Esophagus squamous epithelium (tissue), 4 donors: ENCODE results near the gene SOWAHC.
A peak's percentile ranks its signal among the peaks of the same experiment; 100 is the strongest.

Experiments
- POLR2A ChIP-seq, 4 donors: fragments of 450-650 bp; IDR thresholded peaks; one replicate each; pipeline ENCODE4 v1.6.1; 2017; ENCODE audit warnings: antibody characterized with exemption in 4 of 4, mild to moderate bottlenecking in 4 of 4, moderate library complexity in 3 of 4
- TF ChIP-seq, protein P1 (sequence below), 6 experiments: fragments of 450-650 bp in 4 of 6; fragments of 200-600 bp in 2 of 6; sonication (generic) in 2 of 6; IDR thresholded peaks; one replicate each; pipeline ENCODE4 v1.5.1; 2016 to 2019; ENCODE audit warnings: antibody characterized with exemption in 6 of 6, mild to moderate bottlenecking in 4 of 6, moderate library complexity in 4 of 6

DNA sequence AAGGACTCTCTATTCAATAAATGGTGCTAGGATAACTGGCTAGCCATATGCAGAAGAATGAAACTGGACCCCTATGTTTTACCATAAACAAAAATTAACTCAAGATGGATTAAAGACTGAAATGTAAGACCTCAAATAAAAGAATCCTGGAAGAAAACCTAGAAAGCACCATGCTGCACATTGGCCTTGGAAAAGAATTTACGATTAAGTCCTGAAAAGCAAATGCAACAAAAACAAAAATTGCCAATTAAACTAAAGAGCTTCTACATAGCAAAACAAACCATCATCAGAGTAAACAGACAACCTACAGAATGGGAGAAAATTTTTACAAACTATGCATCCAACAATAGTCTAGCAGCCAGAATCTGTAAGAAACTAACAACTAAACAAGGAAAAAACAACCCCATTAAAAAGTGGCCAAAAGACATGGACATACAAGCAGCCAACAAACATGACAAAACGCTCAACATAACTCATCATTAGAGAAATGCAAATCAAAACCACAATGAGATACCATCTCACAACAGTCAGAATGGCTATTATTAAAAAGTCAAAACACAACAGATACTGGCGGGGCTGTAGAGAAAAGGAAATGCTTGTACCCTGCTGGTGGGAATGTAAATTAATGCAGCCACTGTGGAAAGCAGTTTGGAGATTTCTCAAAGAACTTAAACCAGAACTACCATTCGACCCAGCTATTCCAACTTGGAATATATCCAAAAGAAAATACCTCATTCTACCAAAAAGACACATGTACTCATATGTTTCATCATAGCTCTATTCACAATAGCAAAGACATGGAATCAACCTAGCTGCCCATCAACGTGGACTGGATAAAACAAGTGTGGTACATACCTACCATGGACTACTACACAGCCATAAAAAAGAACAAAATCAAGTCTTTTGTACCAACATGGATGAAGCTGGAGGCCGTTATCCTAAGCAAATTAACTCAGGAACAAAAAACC, 31.0 kb upstream of the SOWAHC start:
- no peak for TF ChIP-seq POLR2A (IDR thresholded peaks at IDR 0.05)
- TF ChIP-seq, protein P1, sequence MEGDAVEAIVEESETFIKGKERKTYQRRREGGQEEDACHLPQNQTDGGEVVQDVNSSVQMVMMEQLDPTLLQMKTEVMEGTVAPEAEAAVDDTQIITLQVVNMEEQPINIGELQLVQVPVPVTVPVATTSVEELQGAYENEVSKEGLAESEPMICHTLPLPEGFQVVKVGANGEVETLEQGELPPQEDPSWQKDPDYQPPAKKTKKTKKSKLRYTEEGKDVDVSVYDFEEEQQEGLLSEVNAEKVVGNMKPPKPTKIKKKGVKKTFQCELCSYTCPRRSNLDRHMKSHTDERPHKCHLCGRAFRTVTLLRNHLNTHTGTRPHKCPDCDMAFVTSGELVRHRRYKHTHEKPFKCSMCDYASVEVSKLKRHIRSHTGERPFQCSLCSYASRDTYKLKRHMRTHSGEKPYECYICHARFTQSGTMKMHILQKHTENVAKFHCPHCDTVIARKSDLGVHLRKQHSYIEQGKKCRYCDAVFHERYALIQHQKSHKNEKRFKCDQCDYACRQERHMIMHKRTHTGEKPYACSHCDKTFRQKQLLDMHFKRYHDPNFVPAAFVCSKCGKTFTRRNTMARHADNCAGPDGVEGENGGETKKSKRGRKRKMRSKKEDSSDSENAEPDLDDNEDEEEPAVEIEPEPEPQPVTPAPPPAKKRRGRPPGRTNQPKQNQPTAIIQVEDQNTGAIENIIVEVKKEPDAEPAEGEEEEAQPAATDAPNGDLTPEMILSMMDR (IDR thresholded peaks at IDR 0.05): peak in 1 of 6 experiments; percentile 15
